Heart left ventricle (tissue), 16 donors: ENCODE measurements around the gene EXPH5. TPM values are rescaled to one million over a fixed set of nuclear protein-coding genes. Genes with fewer than 3 reads are reported as not detected.

ENCODE experiments used
- ATAC-seq, 4 donors: fragments of 200-7000 bp; cut with Tn5 transposase; one replicate each; pipeline ENCODE4 v1.9.1; 2020 to 2022; ENCODE audit warnings: moderate library complexity in 4 of 4, mild to moderate bottlenecking in 3 of 4, moderate number of reproducible peaks in 1 of 4
- DNase-seq, 5 donors: peaks; one replicate each; pipeline ENCODE4 v3.0.0-alpha.2; 2020
- H3K27ac ChIP-seq, 12 donors: fragments of 200-600 bp; sonication (generic) in 4 of 12; one replicate each; pipeline versions ENCODE4 v1.5.0 to v1.8.0; 2016 to 2022; ENCODE audit warnings: mild to moderate bottlenecking in 2 of 12
- H3K27me3 ChIP-seq, 9 donors: fragments of 200-600 bp; sonication (generic) in 2 of 9; one replicate each; pipeline versions ENCODE4 v1.5.1 to v1.8.0; 2016 to 2022; ENCODE audit warnings: mild to moderate bottlenecking in 3 of 9
- H3K36me3 ChIP-seq, 9 donors: fragments of 200-600 bp; sonication (generic) in 2 of 9; one replicate each; pipeline versions ENCODE4 v1.5.0 to v1.8.0; 2018 to 2022; ENCODE audit warnings: mild to moderate bottlenecking in 2 of 9
- H3K4me1 ChIP-seq, 12 donors: fragments of 200-600 bp; sonication (generic) in 4 of 12; one replicate each; pipeline versions ENCODE4 v1.5.0 to v1.8.0; 2016 to 2022; ENCODE audit warnings: mild to moderate bottlenecking in 3 of 12
- H3K4me3 ChIP-seq, 12 donors: fragments of 200-600 bp; sonication (generic) in 4 of 12; one replicate each; pipeline versions ENCODE4 v1.5.0 to v1.8.0; 2017 to 2022; ENCODE audit warnings: mild to moderate bottlenecking in 9 of 12, moderate library complexity in 4 of 12
- H3K9me3 ChIP-seq, 12 donors: fragments of 200-600 bp; sonication (generic) in 4 of 12; one replicate each; pipeline versions ENCODE4 v1.5.0 to v1.8.0; 2016 to 2022; ENCODE audit warnings: mild to moderate bottlenecking in 1 of 12
- CTCF ChIP-seq, 12 donors: fragments of 200-600 bp; sonication (generic) in 4 of 12; IDR thresholded peaks; one replicate each; pipeline versions ENCODE4 v1.5.0 to v1.8.0; 2018 to 2022; ENCODE audit warnings: antibody characterized with exemption in 12 of 12, mild to moderate bottlenecking in 5 of 12
- POLR2A ChIP-seq, 2 donors: fragments of 450-650 bp; IDR thresholded peaks; one replicate each; pipeline ENCODE4 v1.6.1; 2017; ENCODE audit warnings: antibody characterized with exemption in 2 of 2, mild to moderate bottlenecking in 2 of 2, moderate library complexity in 2 of 2
- WGBS, 4 donors: extraction: QIAGEN DNeasy Blood & Tissue Kit in 2 of 4; methylation state at CpG; one replicate each; pipeline versions ENCODE4 v1.1.5 to v1.1.7; 2013 to 2018; 5-methylcytosine and 5-hydroxymethylcytosine counted together
- intact Hi-C, 10 donors: fragments of 100-400 bp; cut with DNase I; formaldehyde crosslinking; loops; one replicate each; pipeline versions ENCODE4 v1.11.1 to v1.14.2; 2022
- polyA plus RNA-seq, 2 donors: library from polyadenylated mRNA; stranded (reverse); fragments of 200-250 nt; gene quantifications; one replicate each; pipeline ENCODE4 v1.2.3, GENCODE V29; 2013
- total RNA-seq, 9 donors: library from RNA; depleted of rRNA in 2 of 9; stranded (reverse); fragments of >200 nt in 2 of 9; fragmentation: NEBNext Ultra II Directional in 3 of 9; extraction: Animal tissue kit (Norgen Biotek cat#: 25700) in 3 of 9; gene quantifications; one replicate each; pipeline versions ENCODE4 v1.1.0 to v1.2.4, GENCODE V29; 2016 to 2023
- donor health status: ischemic (EF 13 %, LVEDD 7.1; RV severe dilation, severe dysfunction).
- donor health status: healthy with polysubstance abuse.
- donor health status: DM: no; HTN: yes; CAD: no.
- donor health status: DM: no; HTN: no; CAD: no.
- donor health status: ischemic (EF 25% LVEDD 6.9; RV normal size, moderate dysfunction).
- donor health status: ischemic (EF 25% LVEDD 5.7; RV mildly dilated, moderate dysfunction).
- donor health status: healthy.
- donor health status: DM: yes; HTN: yes; CAD: no.
- donor health status: ischemic (EF 35%, LVEDD 5.7; RV mildly dilated, moderate dysfunction).
- donor health status: nonischemic (EF 11% LVEDD 7.7; RV severe dilation, severe dysfunction).
- donor health status: DM: yes; HTN: yes; CAD: no.
- donor health status: PGD.
- donor health status: ischemic (EF 29% LVEDD 5.4; RV normal size, mild dysfunction).
- donor health status: nonischemic (EF 23%, LVEDD 6.1; RV moderate dilation, normal function).

The EXPH5 gene
- total and polyA plus RNA-seq, 11 donors: 0.14 to 4.2 (median 1.1) TPM

GRCh38 chr11:108591893-108592292 lies 1.7 kb downstream of the EXPH5 start:
- intact Hi-C loops: no loop called here
- Histone ChIP-seq H3K27ac (no peak overlapping the region), H3K4me3 (no peak overlapping the region), H3K36me3 (no peaks in the 10 kb centered on the region), H3K27me3 (peaks cover 0 to 31% (median 2%) of the 10 kb centered on the region in 9 donors), H3K4me1 (peaks cover 0 to 11% (median 3%) of the 10 kb centered on the region in 12 donors), H3K9me3 (no peaks in the 10 kb centered on the region)
- TF ChIP-seq CTCF (IDR thresholded peaks at IDR 0.05) (no peak), POLR2A (IDR thresholded peaks at IDR 0.05) (no peak)
- 81 to 94% (median 85%) methylated on average over 4 of the region's 4 CpGs for WGBS, 4 donors
- ATAC-seq (no peak), DNase-seq (no peak)

GRCh38 chr11:108589136-108589535 lies 4.4 kb downstream of the EXPH5 start:
- WGBS, 4 donors: 64 to 81% (median 69%) methylated on average over 1 of the region's 1 CpG
- peaks cover 0 to 11% (median 0%) of the 10 kb centered on the region in 9 donors for H3K27me3 ChIP-seq
- no peak overlapping the region for H3K4me3 ChIP-seq
- no peaks in the 10 kb centered on the region for H3K36me3 ChIP-seq
- peaks cover 0 to 11% (median 3%) of the 10 kb centered on the region in 12 donors for H3K4me1 ChIP-seq
- TF ChIP-seq POLR2A (IDR thresholded peaks at IDR 0.05) (no peak), CTCF (IDR thresholded peaks at IDR 0.05) (no peak)
- no peak for ATAC-seq
- DNase-seq: no peak
- H3K9me3 ChIP-seq: no peaks in the 10 kb centered on the region
- no peak overlapping the region for H3K27ac ChIP-seq
- intact Hi-C loops: loop anchor here in 1 of 10 donors (10.0 kb wide), 1 partner anchor 546 kb away; no protein-coding TSS in a partner anchor

GRCh38 chr11:108588287-108588686 lies 5.3 kb downstream of the EXPH5 start:
- Histone ChIP-seq H3K27ac (no peak overlapping the region), H3K4me3 (no peak overlapping the region), H3K36me3 (no peaks in the 10 kb centered on the region), H3K9me3 (no peaks in the 10 kb centered on the region), H3K4me1 (peaks cover 0 to 8% (median 2%) of the 10 kb centered on the region in 12 donors), H3K27me3 (peaks cover 0 to 8% (median 0%) of the 10 kb centered on the region in 9 donors)
- 20 to 41% (median 23%) methylated on average over 2 of the region's 2 CpGs for WGBS, 4 donors
- ATAC-seq (no peak), DNase-seq (no peak)
- no peak for TF ChIP-seq POLR2A (IDR thresholded peaks at IDR 0.05)
- no peak for TF ChIP-seq CTCF (IDR thresholded peaks at IDR 0.05)
- intact Hi-C loops: loop anchor here in 1 of 10 donors (10.0 kb wide), 1 partner anchor 547 kb away; no protein-coding TSS in a partner anchor

GRCh38 chr11:108587109-108587508 lies 6.5 kb downstream of the EXPH5 start:
- no peak overlapping the region for H3K4me3 ChIP-seq
- ATAC-seq: no peak
- DNase-seq: no peak
- H3K36me3 ChIP-seq: no peaks in the 10 kb centered on the region
- no peaks in the 10 kb centered on the region for H3K27me3 ChIP-seq
- H3K9me3 ChIP-seq: no peaks in the 10 kb centered on the region
- H3K4me1 ChIP-seq: no peaks in the 10 kb centered on the region
- 89 to 92% (median 92%) methylated on average over 4 of the region's 4 CpGs for WGBS, 4 donors
- H3K27ac ChIP-seq: no peak overlapping the region
- TF ChIP-seq POLR2A (IDR thresholded peaks at IDR 0.05) (no peak), CTCF (IDR thresholded peaks at IDR 0.05) (no peak)
- intact Hi-C loops: loop anchor here in 1 of 10 donors (10.0 kb wide), 1 partner anchor 548 kb away; no protein-coding TSS in a partner anchor
